ENCODE results near the gene NHS.
A peak's percentile ranks its signal among the peaks of the same experiment; 100 is the strongest.

Gene NHS

DNA sequence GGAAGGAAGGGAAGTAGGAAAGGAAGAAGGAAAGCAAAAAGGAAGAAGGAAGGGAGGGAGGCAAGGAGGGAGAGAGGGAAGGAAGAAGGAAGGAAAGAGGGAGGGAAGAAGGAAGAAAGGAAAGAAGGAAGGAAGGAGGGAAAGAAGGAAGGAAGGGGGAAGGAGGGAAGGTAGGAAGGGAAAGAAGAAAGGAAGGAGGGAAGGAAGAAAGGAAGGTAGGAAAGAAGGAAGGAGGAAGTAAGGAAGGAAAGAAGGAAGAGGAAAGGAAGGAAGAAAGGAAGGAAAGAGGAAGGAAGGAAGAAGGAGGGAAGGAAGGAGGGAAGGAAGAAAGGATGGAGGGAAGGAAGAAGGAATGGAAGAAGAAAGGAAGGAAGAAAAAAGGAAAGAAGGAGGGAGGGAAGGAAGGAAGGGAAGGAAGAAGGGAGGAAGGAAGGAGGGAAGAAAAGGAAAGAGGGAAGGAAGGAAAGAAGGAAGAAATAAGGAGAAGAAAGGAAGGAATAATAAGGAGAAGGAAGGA lies 343.7 kb downstream of the NHS start:
- DNase-seq (ENCODE audit: low read depth in 2 of 2, low spot score in 1 of 2): no peak

DNA sequence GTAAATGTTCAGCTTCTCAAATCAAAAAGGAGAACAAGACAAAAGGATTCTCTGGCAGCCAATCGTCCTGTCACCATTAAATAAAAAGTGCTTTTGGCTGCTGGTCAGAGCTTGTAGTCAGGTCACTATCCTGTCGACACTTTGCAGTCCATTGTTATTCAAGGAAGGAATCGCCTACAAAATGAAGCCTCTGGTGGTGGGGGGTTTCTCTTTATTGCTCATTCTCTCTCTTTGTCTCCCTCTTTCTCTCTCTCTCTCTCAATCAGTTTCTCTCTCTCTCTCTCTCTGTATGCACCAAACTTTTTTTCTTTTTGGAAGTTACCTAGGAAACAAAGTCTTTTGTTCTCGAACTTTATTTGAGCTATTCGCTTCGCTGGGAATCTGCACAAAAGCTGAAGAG lies 344.7 kb downstream of the NHS start:
- no peak for DNase-seq (ENCODE audit: low read depth in 2 of 2, low spot score in 1 of 2)

DNA sequence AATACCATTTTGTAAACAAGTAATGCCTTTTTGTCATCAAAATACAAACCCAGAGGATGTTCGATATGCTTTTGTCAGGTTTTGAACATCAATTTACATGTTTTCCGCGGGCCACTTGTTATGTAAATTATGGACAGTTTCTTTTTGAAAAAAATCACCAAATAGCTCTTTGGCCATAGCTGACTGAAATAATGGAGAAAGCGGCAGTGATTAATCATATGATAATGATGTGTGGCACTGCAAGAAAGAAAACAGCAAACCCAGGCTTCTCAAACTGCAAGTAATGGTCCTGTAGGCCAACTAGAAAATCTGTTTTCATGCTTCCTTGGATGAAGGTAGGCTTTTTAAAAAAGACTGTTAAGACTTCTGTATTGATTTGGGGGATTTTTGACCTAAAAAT lies 346.7 kb downstream of the NHS start:
- no peak for DNase-seq (ENCODE audit: low read depth in 2 of 2, low spot score in 1 of 2)

DNA sequence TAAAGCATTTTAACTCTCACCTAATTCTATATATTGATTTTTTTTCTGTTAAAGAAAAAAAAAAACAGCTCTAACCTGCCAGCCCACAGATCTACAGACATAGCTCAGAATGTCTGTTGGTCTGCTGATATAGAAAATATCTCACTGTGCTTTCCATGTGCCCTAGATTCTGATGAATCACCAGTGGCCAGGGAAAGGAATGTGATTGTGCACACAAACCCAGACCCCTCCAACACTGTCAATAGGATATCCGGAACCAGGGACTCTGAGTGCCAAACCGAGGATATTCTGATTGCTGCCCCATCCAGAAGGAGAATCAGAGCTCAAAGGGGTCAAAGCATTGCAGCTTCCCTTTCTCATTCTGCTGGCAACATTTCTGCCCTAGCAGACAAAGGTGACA lies 350.2 kb downstream of the NHS start:
- DNase-seq (ENCODE audit: low read depth in 2 of 2, low spot score in 1 of 2): no peak

DNA sequence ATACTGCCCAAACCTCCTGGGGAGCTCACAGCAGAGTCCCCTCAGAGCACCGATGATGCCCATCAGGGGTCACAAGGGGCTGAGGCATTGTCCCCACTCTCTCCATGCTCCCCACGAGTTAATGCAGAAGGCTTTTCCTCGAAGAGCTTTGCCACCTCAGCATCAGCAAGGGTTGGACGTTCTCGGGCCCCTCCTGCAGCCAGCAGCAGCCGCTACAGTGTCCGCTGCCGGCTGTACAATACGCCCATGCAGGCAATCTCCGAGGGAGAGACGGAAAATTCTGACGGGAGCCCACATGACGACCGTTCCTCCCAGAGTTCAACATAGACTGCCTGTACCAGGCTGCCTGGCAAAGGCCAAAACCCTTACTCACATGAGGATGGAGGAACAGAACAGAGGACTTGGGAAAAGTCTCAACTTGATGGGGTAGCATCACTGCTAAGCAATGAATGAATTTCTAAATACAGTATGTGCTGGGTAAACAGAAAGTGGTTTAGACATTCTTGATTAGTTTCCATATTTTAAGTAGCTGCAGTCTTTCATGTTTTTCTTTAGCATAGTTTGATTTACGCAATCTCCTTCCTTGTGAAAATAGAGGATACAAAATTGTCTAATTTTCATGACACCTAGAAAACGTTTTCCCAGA lies 357.3 kb downstream of the NHS start:
- DNase-seq (ENCODE audit: low read depth in 2 of 2, low spot score in 1 of 2): no peak

DNA sequence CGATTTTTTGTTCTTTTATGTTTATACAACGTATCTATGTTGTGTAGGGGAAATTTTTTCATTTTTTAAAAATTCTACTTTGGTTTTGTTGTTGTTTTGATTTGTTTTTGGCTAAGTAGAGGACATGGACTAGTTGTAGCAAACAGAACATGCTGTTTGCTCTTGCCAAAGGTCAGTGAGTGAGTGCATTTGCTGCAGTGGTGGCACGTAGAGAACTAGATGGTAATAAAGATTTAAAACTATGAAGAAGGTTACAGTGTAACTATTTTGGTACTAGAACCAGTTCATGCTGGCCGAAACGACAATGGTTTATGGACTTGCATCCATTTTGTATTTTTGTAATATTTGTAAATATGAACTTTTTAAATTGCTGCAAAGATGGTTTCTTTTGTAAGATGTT lies 360.4 kb downstream of the NHS start:
- DNase-seq (ENCODE audit: low read depth in 2 of 2, low spot score in 1 of 2): no peak

DNA sequence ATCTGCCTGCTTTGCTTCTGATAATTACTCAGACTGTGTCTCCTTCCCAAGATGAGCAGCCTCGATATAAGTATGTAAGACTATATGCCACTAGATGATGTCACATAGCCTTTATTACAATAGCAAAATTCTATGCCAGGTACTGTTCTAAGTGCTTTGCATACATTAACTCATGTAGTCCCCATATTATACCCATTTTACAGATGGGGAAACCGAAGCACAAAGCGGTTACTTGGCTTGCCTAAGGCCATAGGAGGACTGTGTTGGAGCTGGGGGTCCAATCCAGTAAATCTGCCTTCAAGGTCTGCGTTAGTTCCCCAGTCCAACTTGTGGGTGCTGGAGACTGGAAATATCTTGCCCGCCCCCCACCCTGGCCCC lies 361.5 kb downstream of the NHS start:
- DNase-seq (ENCODE audit: low read depth in 2 of 2, low spot score in 1 of 2): no peak

DNA sequence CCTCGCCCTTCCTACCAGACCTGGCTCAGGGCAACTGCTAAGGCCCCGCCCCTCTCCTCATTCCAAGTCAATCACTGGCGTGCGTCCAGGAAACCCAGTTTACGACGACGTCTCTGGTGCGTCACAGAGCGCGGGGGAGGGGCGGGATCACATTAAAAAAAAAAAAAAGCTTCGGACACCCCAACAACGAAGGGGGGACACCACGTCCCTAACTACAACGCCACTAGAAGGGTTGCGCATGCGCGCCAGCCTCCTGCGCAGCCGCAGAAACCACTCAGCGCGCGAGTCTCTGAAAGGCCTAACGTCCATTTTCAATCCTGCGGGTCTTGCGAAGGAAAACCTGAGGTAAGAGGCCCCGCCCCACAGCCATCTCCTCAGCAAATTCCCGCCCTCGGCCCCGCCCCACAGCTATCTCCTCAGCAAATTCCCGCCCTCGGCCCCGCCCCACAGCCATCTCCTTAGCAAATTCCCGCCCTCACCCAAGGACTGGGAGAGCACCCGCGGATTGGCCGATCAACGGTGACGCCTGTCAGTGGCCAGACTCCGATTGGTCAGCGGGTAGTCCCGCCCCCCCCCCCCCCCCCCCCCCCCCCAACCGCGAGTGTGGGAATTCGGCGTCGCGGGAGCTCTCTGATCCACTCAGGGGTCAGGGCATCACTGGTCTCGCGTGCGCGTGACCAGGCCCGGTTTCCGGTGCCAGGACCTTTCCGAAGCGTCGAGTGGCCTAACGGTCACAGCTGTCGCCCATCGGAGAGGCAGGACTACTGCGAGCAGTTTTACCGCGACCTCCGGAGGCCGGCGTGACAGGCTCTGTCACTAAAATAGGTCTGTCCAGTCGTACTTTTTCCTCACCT lies 362.1 kb downstream of the NHS start, which contains the start of gene SCML1:
Gene SCML1, plus strand, starts transcription at position 638 of the 854 bp plus-strand sequence. CDS start 6,694 bp downstream, outside the sequence.
- peak; percentile 44 to 74 for DNase-seq (ENCODE audit: low read depth in 2 of 2, low spot score in 1 of 2)

DNA sequence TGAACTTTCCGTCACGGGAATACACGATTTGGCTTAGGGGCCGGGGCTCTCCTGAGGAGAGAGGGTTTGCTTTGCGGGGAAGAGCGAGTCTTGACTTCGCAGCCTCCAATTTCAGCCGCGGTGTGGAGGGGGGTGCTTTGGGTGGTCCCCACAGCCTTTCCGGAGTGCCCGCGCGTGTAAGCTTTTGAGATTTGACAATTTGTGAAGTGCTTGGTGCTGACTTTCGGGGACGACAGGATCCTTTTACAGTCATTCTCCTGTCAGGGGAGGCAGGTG lies 362.6 kb downstream of the NHS start:
- no peak for DNase-seq (ENCODE audit: low read depth in 2 of 2, low spot score in 1 of 2)

DNA sequence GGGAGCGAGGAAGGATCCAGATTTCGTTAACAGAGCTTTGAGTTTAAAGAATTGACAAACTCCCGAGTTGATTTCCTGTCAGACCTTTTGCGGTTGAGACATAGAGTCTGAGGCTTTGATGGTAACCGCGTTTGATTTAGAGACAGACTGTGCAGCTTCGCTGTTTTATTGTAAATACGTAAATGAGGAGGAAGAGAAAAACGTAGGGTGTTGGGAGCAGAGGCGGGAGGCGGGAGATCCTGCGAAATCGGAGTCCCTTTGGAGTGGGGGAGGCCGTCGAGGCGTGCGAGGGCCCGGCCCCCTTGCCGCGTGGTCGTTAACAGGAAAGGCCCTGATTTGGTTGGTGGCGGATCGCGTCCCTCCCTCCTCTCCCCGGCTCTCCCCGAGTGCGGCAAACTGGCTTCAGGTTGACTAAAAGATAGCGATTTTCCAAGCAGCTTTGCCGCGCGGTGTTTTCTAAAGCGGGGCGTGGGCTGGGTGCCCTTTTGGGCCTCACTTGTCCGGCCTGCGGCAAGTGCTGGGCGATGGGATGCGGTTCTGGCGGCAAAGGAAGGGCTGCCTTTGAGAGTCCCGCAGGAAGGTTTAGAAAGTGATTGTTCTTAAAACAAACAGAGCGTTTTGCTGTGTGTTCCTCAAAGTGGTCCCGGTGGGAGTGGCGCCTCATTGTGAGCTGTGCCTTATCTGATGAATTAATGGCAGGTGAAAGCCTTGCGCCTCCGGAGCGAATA lies 363.1 kb downstream of the NHS start:
- no peak for DNase-seq (ENCODE audit: low read depth in 2 of 2, low spot score in 1 of 2)

DNA sequence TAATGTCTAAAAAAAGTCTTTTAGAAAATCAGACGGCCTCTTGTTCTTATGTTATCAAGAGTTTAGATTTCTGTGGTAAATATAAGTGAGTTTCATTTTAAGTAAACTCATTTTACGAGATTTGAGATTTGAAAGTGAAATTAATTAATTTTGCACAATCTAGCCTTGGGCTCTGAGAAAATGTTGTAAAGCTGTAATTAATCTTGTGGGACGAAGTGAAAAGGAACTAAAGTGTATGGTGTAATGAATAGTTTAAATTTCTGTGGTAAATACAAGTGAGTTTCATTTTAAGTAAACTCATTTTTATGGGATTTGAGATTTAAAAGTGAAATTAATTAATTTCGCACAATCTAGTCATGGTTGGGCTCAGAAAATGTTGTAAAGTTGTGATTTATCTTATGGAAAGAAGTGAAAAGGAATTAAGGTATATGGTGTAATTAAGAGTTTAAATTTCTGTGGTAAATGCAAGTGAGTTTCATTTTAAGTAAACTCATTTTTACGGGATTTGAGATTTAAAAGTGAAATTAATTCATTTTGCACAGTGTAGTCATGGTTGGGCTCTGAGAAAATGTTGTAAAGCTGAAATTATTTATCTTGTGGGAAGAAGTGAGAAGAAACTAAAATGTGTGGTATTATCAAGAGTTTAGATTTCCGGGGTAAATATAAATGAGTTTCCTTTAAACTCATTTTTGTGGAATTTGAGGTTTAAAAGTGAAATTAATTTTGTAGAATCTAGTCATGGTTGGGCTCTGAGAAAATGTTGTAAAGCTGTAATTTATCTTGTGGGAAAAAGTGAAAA lies 363.9 kb downstream of the NHS start:
- DNase-seq (ENCODE audit: low read depth in 2 of 2, low spot score in 1 of 2): no peak

DNA sequence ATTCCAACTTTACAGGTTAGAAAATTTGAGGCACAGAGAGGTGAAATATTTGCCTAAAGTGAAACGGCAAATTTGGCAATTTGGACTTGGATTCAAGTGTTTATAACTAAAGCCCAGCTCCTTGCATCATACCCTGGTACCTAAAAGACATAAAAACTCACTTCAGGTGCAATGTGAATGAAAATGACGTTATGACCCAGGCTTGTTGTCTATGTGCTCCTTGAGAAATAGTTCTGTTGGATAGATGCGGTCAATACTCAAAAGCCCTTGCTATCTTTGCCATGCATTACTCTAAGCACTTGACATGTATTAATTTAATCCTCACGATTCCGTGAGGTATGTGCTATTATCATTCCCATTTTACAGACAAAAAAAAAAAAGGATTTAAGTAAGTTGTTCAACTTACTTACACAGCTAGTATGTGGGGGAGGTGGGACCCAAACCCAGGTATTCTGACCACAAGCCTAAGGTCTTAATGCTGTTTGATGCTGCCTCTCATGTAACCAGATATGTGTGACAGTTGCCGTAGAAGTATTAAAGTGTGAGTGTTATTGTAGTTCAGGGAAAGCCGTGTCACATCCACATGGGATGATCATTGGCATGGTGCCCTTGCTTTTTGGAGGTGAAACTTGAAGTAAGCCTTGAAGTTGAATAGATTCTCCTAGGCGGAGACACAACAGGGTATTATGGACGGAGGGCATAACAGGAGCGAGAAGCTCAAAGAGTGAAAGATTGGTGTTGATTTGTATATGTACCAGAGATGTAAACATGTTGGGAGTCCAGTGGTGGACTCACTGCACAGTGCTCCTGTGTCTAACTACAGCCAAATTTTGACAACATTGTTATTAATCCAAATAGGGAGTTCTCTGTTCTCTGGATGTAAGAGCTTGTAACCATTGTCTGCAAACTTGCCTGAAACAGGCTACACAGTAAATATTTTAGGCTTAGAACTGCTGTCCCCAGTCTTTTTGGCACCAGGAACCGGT lies 365.4 kb downstream of the NHS start:
- DNase-seq (ENCODE audit: low read depth in 2 of 2, low spot score in 1 of 2): no peak

DNA sequence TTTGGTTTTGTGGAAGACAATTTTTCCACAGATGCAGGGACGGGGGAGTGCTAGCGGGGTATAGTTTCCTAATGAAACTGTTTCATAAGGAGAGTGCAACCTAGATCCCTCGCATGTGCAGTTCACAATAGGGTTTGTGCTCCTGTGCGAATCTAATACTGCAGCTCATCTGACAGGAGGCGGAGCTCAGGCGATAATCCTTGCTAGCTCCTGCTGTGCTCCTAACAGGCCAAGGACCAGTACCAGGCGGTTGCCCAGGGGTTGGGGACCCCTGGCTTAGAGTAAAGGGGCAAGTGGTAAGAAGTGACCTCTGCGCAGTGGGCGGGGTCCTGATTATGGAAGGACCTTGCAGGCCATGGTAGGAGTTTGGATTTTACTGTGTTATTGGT lies 366.1 kb downstream of the NHS start:
- DNase-seq (ENCODE audit: low read depth in 2 of 2, low spot score in 1 of 2): no peak

DNA sequence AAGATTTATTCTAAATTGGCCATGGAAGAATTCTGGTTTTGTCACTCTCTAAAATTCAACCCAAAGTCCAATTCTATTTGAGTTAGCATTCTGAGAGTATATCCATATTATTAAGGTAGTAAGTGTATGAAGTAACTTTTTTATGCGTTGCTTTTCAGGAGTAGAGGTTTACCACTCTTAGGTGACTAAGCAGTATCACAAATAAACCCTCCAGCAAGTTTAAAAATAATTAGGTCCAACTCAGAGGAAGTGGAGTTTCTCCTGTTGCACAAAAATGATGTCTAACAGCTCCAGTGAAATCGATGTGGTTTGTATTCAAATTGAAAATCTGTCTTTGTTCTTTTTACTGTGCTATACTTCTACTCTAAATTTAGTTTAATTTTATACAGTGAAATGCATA lies 368.9 kb downstream of the NHS start:
- no peak for DNase-seq (ENCODE audit: low read depth in 2 of 2, low spot score in 1 of 2)

DNA sequence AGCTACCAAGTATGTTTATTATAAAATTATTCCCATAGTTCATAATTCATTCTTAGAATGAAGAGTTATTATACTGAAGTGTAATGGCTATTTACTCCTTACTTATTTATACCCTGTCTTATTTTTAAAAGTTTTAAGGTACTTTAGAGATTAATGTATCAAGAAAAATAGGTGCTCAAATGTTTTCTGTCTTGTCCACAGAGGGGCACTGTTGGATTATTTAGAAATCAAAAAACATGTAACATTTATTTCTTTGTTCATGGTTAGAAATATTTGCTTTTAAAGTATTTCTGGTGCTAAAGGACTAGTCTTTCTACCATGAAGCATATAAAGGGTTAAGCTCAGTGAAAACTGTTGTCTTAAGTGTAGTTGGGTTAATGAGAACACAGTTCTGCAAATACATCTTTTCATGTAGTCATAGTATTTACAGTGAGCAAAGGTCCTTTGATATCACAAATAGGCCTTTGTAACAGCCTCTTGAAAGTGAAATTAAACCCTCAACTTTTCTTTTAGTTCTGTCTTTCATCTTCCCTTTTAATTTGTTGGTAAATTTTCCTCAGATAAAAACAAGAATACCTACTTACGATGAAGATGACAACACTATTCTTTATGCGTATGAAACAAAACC lies 370.0 kb downstream of the NHS start:
- DNase-seq (ENCODE audit: low read depth in 2 of 2, low spot score in 1 of 2): no peak

DNA sequence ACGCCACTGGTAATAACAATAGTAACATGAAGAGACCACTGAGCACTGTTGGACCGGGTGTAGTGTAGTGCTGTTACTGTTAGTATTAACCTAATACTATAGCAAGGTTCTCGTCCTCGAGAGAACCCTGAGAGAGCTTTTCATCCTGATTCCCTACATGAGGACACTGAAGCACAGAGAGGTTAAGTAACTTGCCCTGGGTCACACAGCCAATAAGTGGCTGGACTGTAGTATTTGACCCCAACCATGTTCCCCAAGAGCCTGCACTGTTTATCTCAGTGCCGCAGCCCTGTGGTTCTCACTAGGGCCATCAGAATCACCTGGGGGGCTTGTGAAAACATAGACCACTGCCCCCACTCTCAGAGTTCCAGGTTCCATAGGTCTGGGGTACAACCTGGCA lies 372.7 kb downstream of the NHS start:
- DNase-seq (ENCODE audit: low read depth in 2 of 2, low spot score in 1 of 2): no peak

DNA sequence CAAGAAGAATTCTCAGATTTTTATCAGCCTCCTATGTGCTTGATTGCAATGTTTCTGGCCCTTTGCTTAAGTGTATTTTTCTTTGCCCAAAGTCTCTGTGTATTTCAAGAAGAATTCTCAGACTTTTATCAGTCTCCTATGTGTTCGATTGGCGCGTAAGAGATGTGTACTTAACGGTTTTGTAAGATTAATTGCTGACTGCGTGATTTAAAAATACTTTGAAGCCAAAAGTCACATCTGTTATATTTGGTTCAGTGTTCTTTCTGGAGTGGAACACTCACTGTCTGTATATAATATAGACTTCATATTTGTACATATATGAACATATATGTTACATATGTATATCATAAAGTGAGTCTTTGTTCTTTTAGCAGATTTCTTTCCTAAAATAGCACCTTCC lies 373.7 kb downstream of the NHS start:
- no peak for DNase-seq (ENCODE audit: low read depth in 2 of 2, low spot score in 1 of 2)

DNA sequence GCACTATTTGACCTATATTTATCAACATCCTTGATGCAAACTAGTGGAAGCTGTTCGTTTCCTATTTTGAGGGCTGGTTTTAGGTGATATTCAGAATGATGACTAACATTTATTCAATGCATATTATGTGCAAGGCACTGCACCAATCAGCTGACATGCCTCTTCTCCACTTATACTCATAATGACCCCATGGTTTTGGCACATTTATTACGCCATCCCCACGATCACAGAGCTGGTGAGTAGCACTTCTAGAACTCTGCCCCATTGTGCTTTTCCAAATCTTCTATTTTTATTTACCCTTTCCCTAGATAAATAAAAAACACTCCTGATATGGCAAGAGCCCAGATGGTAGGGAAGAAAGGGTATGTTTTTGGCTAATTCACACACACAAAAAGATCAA lies 375.4 kb downstream of the NHS start:
- DNase-seq (ENCODE audit: low read depth in 2 of 2, low spot score in 1 of 2): no peak

DNA sequence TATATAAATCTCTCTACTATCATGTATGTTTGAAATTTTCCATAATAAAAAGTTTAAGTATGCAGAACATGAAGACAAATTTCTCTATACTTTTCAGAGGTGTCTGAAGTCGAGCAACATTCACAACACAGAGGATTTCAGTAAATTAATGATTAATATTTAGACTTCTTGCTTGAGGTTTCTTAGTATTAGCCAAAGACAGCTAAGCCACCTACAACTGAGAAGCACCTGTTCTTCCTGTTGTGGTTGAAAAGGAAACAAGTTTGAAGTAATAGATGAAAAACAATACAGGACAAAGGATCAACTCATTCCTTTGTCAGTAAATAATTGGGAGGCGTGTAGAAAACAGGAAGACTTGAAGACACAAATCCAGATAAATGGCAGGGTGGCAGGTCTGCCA lies 383.4 kb downstream of the NHS start:
- no peak for DNase-seq (ENCODE audit: low read depth in 2 of 2, low spot score in 1 of 2)

DNA sequence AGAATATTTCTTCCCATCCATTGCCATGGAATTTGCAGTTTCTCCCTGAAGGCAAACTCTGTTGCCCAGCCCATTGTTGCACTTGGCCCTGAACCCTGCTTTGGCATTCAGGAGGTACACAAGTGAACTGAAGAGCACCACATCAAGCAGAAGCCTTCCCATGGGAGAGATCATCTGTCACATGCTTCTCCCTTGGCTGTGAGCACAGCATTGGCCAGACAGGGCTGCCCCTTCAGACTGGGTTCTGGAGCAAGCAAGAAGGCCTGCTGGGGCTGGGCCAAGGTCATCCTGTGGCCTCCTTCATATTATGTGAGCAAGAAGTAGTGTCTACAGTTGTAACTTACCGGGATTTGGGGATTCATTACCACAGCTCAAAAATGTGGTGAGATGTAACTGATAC lies 385.0 kb downstream of the NHS start:
- no peak for DNase-seq (ENCODE audit: low read depth in 2 of 2, low spot score in 1 of 2)
